ENCODE data around the gene APOL4. TPM values are rescaled to one million over a fixed set of nuclear protein-coding genes. Genes with fewer than 3 reads are reported as not detected.
"Not testable (repeated sequence)": the region's sequence is repeated elsewhere in the genome, so short reads cannot be mapped to it uniquely, and the experiment has no call there.

Gene APOL4
- total RNA-seq: 10 to 100 TPM in 3 of 6 donors, 1 to 10 TPM in 3; 5.4 to 24.7 (median 10.2) TPM

GRCh38 chr22:36201630-36202319 is at the start of gene APOL4:
TSS of gene APOL4 (minus strand) at chr22:36201809. CDS start at chr22:36201734, 75 bp downstream.
- peaks cover 22 to 41% (median 36%) of the 10 kb centered on the region in 4 donors for H3K4me1 ChIP-seq
- DNase-seq (peak; percentile 11 to 66), ATAC-seq (ENCODE audit: low FRiP score in 2 of 2) (peak; percentile 34 to 82)
- no peaks in the 10 kb centered on the region for H3K9me3 ChIP-seq
- 35 to 49% methylated on average over 10 to 11 of the region's 13 CpGs for WGBS, 2 donors
- H3K4me3 ChIP-seq: peak within 1 kb of the TSS in 2 of 4 donors; percentile 27 to 32
- H3K27ac ChIP-seq: peak within 1 kb of the TSS in 2 of 4 donors; percentile 13 to 73
- H3K36me3 ChIP-seq: no peaks in the 10 kb centered on the region
- TF ChIP-seq POLR2AphosphoS5 (IDR thresholded peaks at IDR 0.05) (peak; percentile 37 to 49), CTCF (IDR thresholded peaks at IDR 0.05) (no peak), POLR2A (IDR thresholded peaks at IDR 0.05) (peak in 1 of 4 donors; percentile 42), EP300 (IDR thresholded peaks at IDR 0.05) (no peak)
- no peaks in the 10 kb centered on the region for H3K27me3 ChIP-seq

DNA sequence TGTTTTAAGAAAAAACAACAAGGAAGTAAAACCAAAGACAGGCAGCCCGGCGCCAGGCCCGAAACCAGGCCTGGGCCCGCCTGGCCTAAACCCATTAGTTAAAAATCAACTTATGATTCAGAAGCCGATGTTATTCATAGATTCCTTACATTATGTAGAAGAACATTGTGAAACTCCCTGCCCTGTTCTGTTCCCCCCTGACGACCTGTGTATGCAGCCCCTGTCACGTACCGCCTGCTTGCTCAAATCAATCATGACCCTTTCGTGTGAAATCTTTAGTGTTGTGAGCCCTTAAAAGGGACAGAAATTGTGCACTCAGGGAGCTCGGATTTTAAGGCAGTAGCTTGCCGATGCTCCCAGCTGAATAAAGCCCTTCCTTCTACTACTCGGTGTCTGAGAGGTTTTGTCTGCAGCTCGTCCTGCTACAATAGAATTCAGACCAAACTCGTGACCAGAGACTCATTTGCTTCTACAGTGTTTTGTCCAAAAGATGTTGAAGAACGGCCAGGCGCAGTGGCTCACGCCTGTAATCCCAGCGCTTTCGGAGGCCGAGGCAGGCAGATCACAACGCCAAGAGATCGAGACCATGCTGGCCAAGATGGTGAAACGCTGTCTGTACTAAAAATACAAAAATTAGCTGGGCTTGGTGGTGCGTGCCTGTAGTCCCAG is 48.8 kb upstream of the APOL4 start:
- not testable (repeated sequence) for H3K27ac ChIP-seq; H3K9me3 ChIP-seq; H3K4me3 ChIP-seq; H3K36me3 ChIP-seq; H3K27me3 ChIP-seq; ATAC-seq (ENCODE audit: low FRiP score in 2 of 2); DNase-seq
- WGBS, 2 donors: 90 to 91% methylated on average over 24 of the region's 24 CpGs
- H3K4me1 ChIP-seq: peaks cover 20 to 27% (median 25%) of the 10 kb centered on the region in 4 donors

- 88 to 94% methylated on average over 2 of the region's 2 CpGs for WGBS, 2 donors
- H3K4me3 ChIP-seq: no peak overlapping the region
- no peak overlapping the region for H3K27ac ChIP-seq
- TF ChIP-seq POLR2AphosphoS5 (IDR thresholded peaks at IDR 0.05): no peak
- no peak for TF ChIP-seq POLR2A (IDR thresholded peaks at IDR 0.05)
- TF ChIP-seq EP300 (IDR thresholded peaks at IDR 0.05): no peak
- TF ChIP-seq CTCF (IDR thresholded peaks at IDR 0.05): no peak
- no peaks in the 10 kb centered on the region for H3K27me3 ChIP-seq
- peaks cover 15 to 18% (median 15%) of the 10 kb centered on the region in 4 donors for H3K4me1 ChIP-seq
- ATAC-seq (ENCODE audit: low FRiP score in 2 of 2): no peak
- DNase-seq: no peak
- H3K9me3 ChIP-seq: no peaks in the 10 kb centered on the region
- H3K36me3 ChIP-seq: no peaks in the 10 kb centered on the region
These were observed 47.6 kb upstream of the APOL4 start for GRCh38 chr22:36249160-36249559.

DNA sequence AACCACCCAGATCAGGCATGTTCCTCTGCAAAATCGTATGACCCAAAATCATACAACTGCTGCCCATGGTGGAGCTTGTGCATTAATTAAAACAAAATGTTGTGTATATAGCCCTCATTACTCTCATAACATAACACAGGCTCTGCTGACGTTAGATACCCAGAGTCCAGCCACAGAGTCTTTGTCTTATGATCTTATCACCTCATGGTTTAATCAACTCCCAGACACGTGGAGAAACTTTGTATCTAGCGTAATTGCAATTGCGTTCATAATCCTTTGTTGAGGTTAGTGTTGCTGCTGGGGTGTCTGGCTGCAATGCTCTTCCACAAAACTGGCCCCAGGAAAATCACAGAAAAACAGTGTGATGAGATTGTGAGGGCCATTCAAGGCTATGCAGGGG is 46.3 kb upstream of the APOL4 start:
- Histone ChIP-seq H3K27ac (no peak overlapping the region), H3K4me3 (no peak overlapping the region), H3K4me1 (peaks cover 5 to 8% (median 7%) of the 10 kb centered on the region in 4 donors), H3K9me3 (no peaks in the 10 kb centered on the region), H3K36me3 (no peaks in the 10 kb centered on the region), H3K27me3 (no peaks in the 10 kb centered on the region)
- no peak for TF ChIP-seq POLR2AphosphoS5 (IDR thresholded peaks at IDR 0.05)
- TF ChIP-seq EP300 (IDR thresholded peaks at IDR 0.05): no peak
- no peak for TF ChIP-seq CTCF (IDR thresholded peaks at IDR 0.05)
- TF ChIP-seq POLR2A (IDR thresholded peaks at IDR 0.05): no peak
- ATAC-seq (ENCODE audit: low FRiP score in 2 of 2) (no peak), DNase-seq (no peak)
- WGBS, 2 donors: 55 to 65% methylated on average over 5 of the region's 5 CpGs

- no peak overlapping the region for H3K4me3 ChIP-seq
- TF ChIP-seq CTCF (IDR thresholded peaks at IDR 0.05) (no peak), EP300 (IDR thresholded peaks at IDR 0.05) (no peak), POLR2AphosphoS5 (IDR thresholded peaks at IDR 0.05) (no peak), POLR2A (IDR thresholded peaks at IDR 0.05) (no peak)
- H3K27ac ChIP-seq: no peak overlapping the region
- no peaks in the 10 kb centered on the region for H3K27me3 ChIP-seq
- ATAC-seq (ENCODE audit: low FRiP score in 2 of 2) (no peak), DNase-seq (no peak)
- no peaks in the 10 kb centered on the region for H3K9me3 ChIP-seq
- peaks cover 0 to 4% (median 2%) of the 10 kb centered on the region in 4 donors for H3K4me1 ChIP-seq
- 80 to 81% methylated on average over 3 of the region's 3 CpGs for WGBS, 2 donors
- H3K36me3 ChIP-seq: no peaks in the 10 kb centered on the region
These were observed 45.1 kb upstream of the APOL4 start for GRCh38 chr22:36246718-36247117.
